GM12878 (cell line): Measurements from ENCODE around the gene XRCC4. TPM values are rescaled to one million over a fixed set of nuclear protein-coding genes. Genes with fewer than 3 reads are reported as not detected.

Experiments
- ATAC-seq: fragments of 200-7000 bp; cut with Tn5 transposase; 3 replicates; pipeline ENCODE4 v1.9.1; 2020; ENCODE audit warnings: mild to moderate bottlenecking, moderate library complexity
- BruUV-seq: library from RNA; stranded (reverse); fragments of 400-500 nt; replicated peaks from 2 replicates; lab custom pipeline; 2021; lab: Mats Ljungman, UMichigan
- CTCF ChIA-PET: fragments of 300-600 bp; sonication (Branson Sonifier 250); formaldehyde crosslinking; extraction: SDS; loops from one replicate; lab custom pipeline; 2021; ENCODE audit warnings: inconsistent platforms; lab: Yijun Ruan, JAX
- POLR2A ChIA-PET: fragments of 350-600 bp; formaldehyde crosslinking; extraction: SDS; loops from one replicate; lab custom pipeline; 2021; ENCODE audit warnings: inconsistent platforms; lab: Charles Lee
- RAD21 ChIA-PET: fragments of 300-600 bp; sonication (Branson Sonifier 250); formaldehyde crosslinking; loops from one replicate; lab custom pipeline; 2023; ENCODE audit warnings: antibody characterized with exemption; ENCODE audit not compliant: unreplicated experiment; lab: Charles Lee
- SMC1A ChIA-PET: fragments of 300-600 bp; sonication (Branson Sonifier 250); formaldehyde crosslinking; loops from one replicate; lab custom pipeline; 2023; ENCODE audit not compliant: unreplicated experiment, uncharacterized antibody; lab: Charles Lee
- DNase-seq: peaks from one replicate; pipeline ENCODE4 v3.0.0-alpha.2; 2011; ENCODE audit warnings: low read depth, low spot score
- FAIRE-seq: peaks from 3 replicates; lab custom pipeline; 2011; peaks lifted over from hg19 to GRCh38; lab: Jason Lieb, UNC
- H2AFZ ChIP-seq: 2 replicates; pipeline ENCODE4 v1.6.0; 2011; ENCODE audit warnings: low read depth, low read length, control low read depth; ENCODE audit not compliant: control insufficient read depth
- H3K27ac ChIP-seq: 2 replicates; pipeline ENCODE4 v1.5.1; 2011; ENCODE audit warnings: control low read depth; ENCODE audit not compliant: control insufficient read depth, insufficient read depth
- H3K27me3 ChIP-seq, 2 experiments: replicated peaks in 1 of 2; 2 replicates each; pipeline versions ENCODE4 v1.6.0 to v1.6.1; 2011; ENCODE audit warnings: low read length in 1 of 2; ENCODE audit not compliant: control insufficient read depth in 2 of 2, insufficient read depth in 2 of 2
- H3K36me3 ChIP-seq, 2 experiments: 2 replicates each; pipeline ENCODE4 v1.5.1; 2011; ENCODE audit warnings: low read length in 1 of 2; ENCODE audit not compliant: control insufficient read depth in 2 of 2, insufficient read depth in 2 of 2
- H3K4me1 ChIP-seq: 2 replicates; pipeline ENCODE4 v1.6.1; 2011; ENCODE audit warnings: mild to moderate bottlenecking, low read length, moderate library complexity, mixed read lengths; ENCODE audit not compliant: control insufficient read depth, insufficient read depth
- H3K4me2 ChIP-seq: 2 replicates; pipeline ENCODE4 v1.6.0; 2011; ENCODE audit warnings: control low read depth; ENCODE audit not compliant: control insufficient read depth, insufficient read depth
- H3K4me3 ChIP-seq: fragments of 200-600 bp; sonication (generic); 2 replicates; pipeline ENCODE4 v1.5.1; 2016
- H3K79me2 ChIP-seq: 2 replicates; pipeline ENCODE4 v1.6.0; 2011; ENCODE audit warnings: low read length; ENCODE audit not compliant: control insufficient read depth, insufficient read depth
- H3K9ac ChIP-seq: 2 replicates; pipeline ENCODE4 v1.8.0; 2011; ENCODE audit warnings: low read length, control low read depth, mixed read lengths; ENCODE audit not compliant: control insufficient read depth, insufficient read depth
- H3K9me3 ChIP-seq: replicated peaks from 3 replicates; pipeline ENCODE4 v1.5.1; 2011; ENCODE audit warnings: mild to moderate bottlenecking, low read length; ENCODE audit not compliant: control insufficient read depth, insufficient read depth
- H4K20me1 ChIP-seq: 2 replicates; pipeline ENCODE4 v1.6.0; 2011; ENCODE audit not compliant: control insufficient read depth, insufficient read depth
- CBX5 ChIP-seq: sonication (generic); IDR thresholded peaks from 2 replicates; pipeline ENCODE4 v1.6.1; 2016; ENCODE audit warnings: low read depth, moderate library complexity, mild to moderate bottlenecking, inconsistent platforms
- CHD2 ChIP-seq: IDR thresholded peaks from 2 replicates; pipeline ENCODE4 v1.6.1; 2011; ENCODE audit warnings: low read depth, low read length, improper control_type of control experiment, borderline replicate concordance
- CTCF ChIP-seq, 3 experiments: IDR thresholded peaks in 2 of 3; conservative IDR thresholded peaks in 1 of 3; 2 replicates each; pipeline ENCODE4 v1.5.1; 2011; ENCODE audit warnings: low read depth in 3 of 3, low read length in 3 of 3, mild to moderate bottlenecking in 3 of 3, control low read depth in 2 of 3, moderate library complexity in 2 of 3, inconsistent platforms in 1 of 3, mixed read lengths in 1 of 3; ENCODE audit not compliant: control insufficient read depth in 2 of 3, insufficient read depth in 1 of 3; ENCODE audit errors: extremely low read depth in 1 of 3
- E2F8 ChIP-seq: fragments of 450-650 bp; IDR thresholded peaks from 2 replicates; pipeline ENCODE4 v1.6.1; 2018; ENCODE audit warnings: mild to moderate bottlenecking, low read depth, moderate library complexity; ENCODE audit not compliant: partially characterized antibody
- EGR1 ChIP-seq, 2 experiments: IDR thresholded peaks; 1 replicate in 1 of 2; 2 replicates in 1 of 2; pipeline ENCODE4 v1.6.1; 2011 to 2012; ENCODE audit warnings: low read depth in 2 of 2, low read length in 2 of 2, borderline replicate concordance in 1 of 2, mild to moderate bottlenecking in 1 of 2, moderate library complexity in 1 of 2
- FOS ChIP-seq: IDR thresholded peaks from 3 replicates; pipeline ENCODE4 v1.6.1; 2011; ENCODE audit warnings: borderline replicate concordance; ENCODE audit not compliant: insufficient read length; ENCODE audit errors: extremely low read depth
- HDAC2 ChIP-seq: fragments of 200-600 bp; sonication (generic); IDR thresholded peaks from 2 replicates; pipeline ENCODE4 v1.6.1; 2017
- HDGF ChIP-seq: fragments of 450-650 bp; IDR thresholded peaks from 2 replicates; pipeline ENCODE4 v1.6.1; 2016; ENCODE audit warnings: antibody characterized with exemption
- NFYA ChIP-seq: IDR thresholded peaks from 2 replicates; pipeline ENCODE4 v1.6.1; 2011; ENCODE audit warnings: low read depth, mild to moderate bottlenecking, low read length, improper control_type of control experiment, borderline replicate concordance
- NR2C1 ChIP-seq: fragments of 450-650 bp; IDR thresholded peaks from 2 replicates; pipeline ENCODE4 v1.6.1; 2017; ENCODE audit warnings: antibody characterized with exemption, mild to moderate bottlenecking, moderate library complexity
- RB1 ChIP-seq: fragments of 450-650 bp; formaldehyde crosslinking; IDR thresholded peaks from 2 replicates; pipeline ENCODE4 v1.6.1; 2017; ENCODE audit warnings: mild to moderate bottlenecking, borderline replicate concordance
- RUNX3 ChIP-seq: IDR thresholded peaks from 2 replicates; pipeline ENCODE4 v1.6.1; 2012; ENCODE audit warnings: low read length, inconsistent platforms
- YY1 ChIP-seq: IDR thresholded peaks from 2 replicates; pipeline ENCODE4 v1.6.1; 2011; ENCODE audit warnings: low read depth, mild to moderate bottlenecking, low read length
- ZBTB33 ChIP-seq: fragments of 450-650 bp; IDR thresholded peaks from 2 replicates; pipeline ENCODE4 v1.6.1; 2017; ENCODE audit warnings: mild to moderate bottlenecking
- ZSCAN29 ChIP-seq: fragments of 450-650 bp; IDR thresholded peaks from 2 replicates; pipeline ENCODE4 v1.6.1; 2017; ENCODE audit warnings: mild to moderate bottlenecking, moderate library complexity
- WGBS: methylation state at CpG from one replicate; pipeline ENCODE4 v1.1.6; 2016; ENCODE audit warnings: low lambda C conversion rate; ENCODE audit not compliant: insufficient replicate concordance, insufficient coverage; ENCODE audit errors: missing lambda C conversion rate; 5-methylcytosine and 5-hydroxymethylcytosine counted together
- in situ Hi-C: fragments of 300-500 bp; cut with MboI; formaldehyde crosslinking; loops from 9 replicates; pipeline ENCODE4 v1.14.3; 2018; ENCODE audit warnings: mixed read lengths
- intact Hi-C: fragments of 100-400 bp; cut with micrococcal nuclease; formaldehyde crosslinking; loops from one replicate; pipeline ENCODE4 v1.14.2; 2022; ENCODE audit not compliant: unreplicated experiment
- polyA plus RNA-seq, 11 experiments: library from polyadenylated mRNA; depleted of rRNA in 4 of 11; unstranded in 6 of 11; stranded (reverse) in 5 of 11; fragments of >200 nt; fragmentation: Nextera tagmentation in 4 of 11; fragmentation: Illumina TruSeq in 1 of 11; extraction: Ambion mirVana in 4 of 11; extraction: Trizol in 1 of 11; gene quantifications; 1 replicate in 1 of 11; 2 replicates in 10 of 11; pipeline versions ENCODE4 v1.2.1 to v1.2.3, GENCODE V29; 2011 to 2016; ENCODE audit warnings: inconsistent platforms in 2 of 11, missing spikeins in 2 of 11, low read depth in 1 of 11
- total RNA-seq, 4 experiments: library from RNA; depleted of rRNA in 3 of 4; stranded (reverse); fragments of >200 nt in 3 of 4; fragmentation: Illumina TruSeq in 1 of 4; extraction: Trizol in 1 of 4; gene quantifications; 2 replicates each; pipeline versions ENCODE4 v1.2.1 to v1.2.3, GENCODE V29; 2013 to 2021

Gene XRCC4
- total and polyA plus RNA-seq, 10 of the 15 experiments (the other 5 are each of a cell fraction or from before 2014, with no cell fraction given), result 12.1 to 53.6 (median 25.8) TPM

- H3K9me3 ChIP-seq, result peaks cover 2% of the 10 kb centered on the region; the same call in 2 of the 3 replicates
- WGBS, result under 1% methylated on average over 14 of the region's 14 CpGs
- peak overlapping the region; percentile 94 for H3K27ac ChIP-seq
- TSS peak; percentile 89 for BruUV-seq
- ChIA-PET SMC1A (interaction anchor here (1.2 to 1.9 kb wide), 4 partner anchors 8 to 66 kb away, joined by 3 to 5 read pairs (median 5); no protein-coding TSS in a partner anchor), POLR2A (interaction anchor here (1.2 to 2.3 kb wide), 3 partner anchors 8 to 19 kb away, joined by 3 to 7 read pairs (median 6); no protein-coding TSS in a partner anchor), CTCF (interaction anchor here (0.8 to 0.9 kb wide), 2 partner anchors 12 to 352 kb away, joined by 3 read pairs; no protein-coding TSS in a partner anchor), RAD21 (interaction anchor here (0.8 to 2.0 kb wide), 6 partner anchors 16 to 259 kb away, joined by 3 to 4 read pairs (median 3); no protein-coding TSS in a partner anchor)
- H3K4me1 ChIP-seq, result no peaks in the 10 kb centered on the region
- ATAC-seq, result peak; percentile 12
- no peaks in the 10 kb centered on the region; a peak in 1 of 4 replicates for H3K36me3 ChIP-seq
- DNase-seq, result no peak
- H3K4me2 ChIP-seq, result peak overlapping the region; percentile 36; the same call in 1 of the 2 replicates
- no peaks in the 10 kb centered on the region for H4K20me1 ChIP-seq
- no peak for FAIRE-seq
- no peaks in the 10 kb centered on the region for H3K27me3 ChIP-seq
- peak overlapping the region; percentile 84 for H2AFZ ChIP-seq
- in situ Hi-C loops (no loop called here), intact Hi-C loops (loop anchor here (2.0 to 10.0 kb wide), 5 partner anchors 191 to 803 kb away; partner anchors contain the start of gene RPS23)
- peaks cover 60% of the 10 kb centered on the region for H3K79me2 ChIP-seq
- H3K4me3 ChIP-seq, result peak overlapping the region; percentile 87
- peak overlapping the region; percentile 85 for H3K9ac ChIP-seq
- TF ChIP-seq CHD2 (no peak), E2F8 (no peak), HDAC2 (no peak), CTCF (IDR thresholded peaks at IDR 0.05 in 2 of 3, conservative IDR thresholded peaks at IDR 0.05 in 1 of 3; ENCODE audit: control insufficient read depth in 2 of 3, extremely low read depth in 1 of 3, insufficient read depth in 1 of 3, low read depth in 3 of 3, low read length in 3 of 3) (no peak), CBX5 (no peak), RUNX3 (peak; percentile 72), ZSCAN29 (no peak), FOS (no peak), EGR1 (IDR thresholded peaks at IDR 0.05; ENCODE audit: borderline replicate concordance in 1 of 2, low read depth in 2 of 2, low read length in 2 of 2) (no peak), ZBTB33 (no peak), RB1 (no peak), YY1 (no peak; the same call in 1 of the 2 replicates), NFYA (no peak), HDGF (no peak), NR2C1 (no peak)
Measured at GRCh38 chr5:83077662-83078261, 415 bp downstream of the XRCC4 start.
